Vagina (tissue), 2 donors: ENCODE results near the gene CLASP2. TPM values are rescaled to one million over a fixed set of nuclear protein-coding genes. Genes with fewer than 3 reads are reported as not detected.

ENCODE experiments used
- DNase-seq, 2 donors: peaks; one replicate each; pipeline ENCODE4 v3.0.0-alpha.2; 2017; ENCODE audit errors: extremely low spot score in 2 of 2
- H3K27ac ChIP-seq: fragments of 200-600 bp; sonication (generic); one replicate; pipeline ENCODE4 v1.5.1; 2019
- H3K27me3 ChIP-seq: fragments of 200-600 bp; sonication (generic); one replicate; pipeline ENCODE4 v1.5.1; 2019
- H3K36me3 ChIP-seq, 2 donors: fragments of 200-600 bp; sonication (generic); one replicate each; pipeline ENCODE4 v1.5.1; 2017 to 2019
- H3K4me1 ChIP-seq: fragments of 200-600 bp; sonication (generic); one replicate; pipeline ENCODE4 v1.5.1; 2019
- H3K4me3 ChIP-seq, 2 donors: fragments of 200-600 bp; sonication (generic); 1 replicate in 1 of 2; 2 replicates in 1 of 2; pipeline ENCODE4 v1.5.1; 2016 to 2019
- H3K9me3 ChIP-seq: fragments of 200-600 bp; sonication (generic); one replicate; pipeline ENCODE4 v1.5.1; 2019
- POLR2A ChIP-seq, 2 donors: fragments of 450-650 bp; IDR thresholded peaks; one replicate each; pipeline ENCODE4 v1.6.1; 2017; ENCODE audit warnings: antibody characterized with exemption in 2 of 2, mild to moderate bottlenecking in 2 of 2, moderate library complexity in 2 of 2
- POLR2AphosphoS5 ChIP-seq, 2 donors: sonication (generic); formaldehyde crosslinking; IDR thresholded peaks; one replicate each; pipeline ENCODE4 v1.9.0; 2017; ENCODE audit warnings: antibody characterized with exemption in 2 of 2, mild to moderate bottlenecking in 2 of 2, low read depth in 1 of 2; ENCODE audit not compliant: insufficient read depth in 1 of 2
- intact Hi-C: fragments of 100-400 bp; cut with DNase I; formaldehyde crosslinking; loops from one replicate; pipeline ENCODE4 v1.15.1; 2023
- total RNA-seq: library from RNA; depleted of rRNA; stranded (reverse); fragments of >200 nt; gene quantifications from one replicate; pipeline ENCODE4 v1.2.3, GENCODE V29; 2016
- TF ChIP-seq, protein P1 (sequence below), 3 experiments: fragments of 450-650 bp in 2 of 3; fragments of 200-600 bp in 1 of 3; sonication (generic) in 1 of 3; IDR thresholded peaks; one replicate each; pipeline ENCODE4 v1.5.1; 2017 to 2019; ENCODE audit warnings: antibody characterized with exemption in 3 of 3, mild to moderate bottlenecking in 2 of 3, moderate library complexity in 2 of 3

CLASP2 gene
- total RNA-seq, 1 donor from 2014 or later, result 69.5 TPM

DNA sequence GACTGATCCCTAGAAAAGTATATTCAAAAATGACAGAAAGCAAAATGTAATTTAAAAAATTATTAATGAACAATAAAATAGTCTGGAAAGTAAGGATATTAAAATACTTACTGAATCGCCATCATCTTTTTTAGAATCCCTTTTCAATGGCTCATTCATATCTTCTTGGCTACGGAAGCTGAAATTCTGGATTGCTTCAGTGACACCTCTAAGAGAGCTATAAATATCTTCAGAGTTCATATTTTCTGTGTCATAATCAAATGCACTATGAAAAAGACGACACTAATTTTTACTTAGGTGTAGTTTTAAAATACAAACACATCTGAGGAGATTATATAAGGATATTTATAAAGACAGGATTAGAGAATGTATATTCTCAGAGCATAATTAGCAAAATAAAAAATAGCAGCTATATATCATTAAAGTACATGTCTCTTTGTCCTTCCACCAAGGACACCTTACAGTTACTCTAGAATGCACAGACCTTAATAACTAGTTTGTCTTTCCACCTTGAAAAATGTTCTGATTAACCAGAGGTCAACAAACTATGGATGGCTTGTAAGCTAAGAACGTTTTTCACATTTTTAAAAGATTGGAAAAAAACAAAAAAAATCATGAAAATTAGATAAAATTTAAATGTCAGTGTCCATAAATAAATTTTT is 179.2 kb downstream of the CLASP2 start:
- DNase-seq, result no peak
- TF ChIP-seq POLR2AphosphoS5 (IDR thresholded peaks at IDR 0.05; ENCODE audit: insufficient read depth in 1 of 2, low read depth in 1 of 2) (no peak), POLR2A (IDR thresholded peaks at IDR 0.05) (no peak)
- TF ChIP-seq, protein P1, sequence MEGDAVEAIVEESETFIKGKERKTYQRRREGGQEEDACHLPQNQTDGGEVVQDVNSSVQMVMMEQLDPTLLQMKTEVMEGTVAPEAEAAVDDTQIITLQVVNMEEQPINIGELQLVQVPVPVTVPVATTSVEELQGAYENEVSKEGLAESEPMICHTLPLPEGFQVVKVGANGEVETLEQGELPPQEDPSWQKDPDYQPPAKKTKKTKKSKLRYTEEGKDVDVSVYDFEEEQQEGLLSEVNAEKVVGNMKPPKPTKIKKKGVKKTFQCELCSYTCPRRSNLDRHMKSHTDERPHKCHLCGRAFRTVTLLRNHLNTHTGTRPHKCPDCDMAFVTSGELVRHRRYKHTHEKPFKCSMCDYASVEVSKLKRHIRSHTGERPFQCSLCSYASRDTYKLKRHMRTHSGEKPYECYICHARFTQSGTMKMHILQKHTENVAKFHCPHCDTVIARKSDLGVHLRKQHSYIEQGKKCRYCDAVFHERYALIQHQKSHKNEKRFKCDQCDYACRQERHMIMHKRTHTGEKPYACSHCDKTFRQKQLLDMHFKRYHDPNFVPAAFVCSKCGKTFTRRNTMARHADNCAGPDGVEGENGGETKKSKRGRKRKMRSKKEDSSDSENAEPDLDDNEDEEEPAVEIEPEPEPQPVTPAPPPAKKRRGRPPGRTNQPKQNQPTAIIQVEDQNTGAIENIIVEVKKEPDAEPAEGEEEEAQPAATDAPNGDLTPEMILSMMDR (IDR thresholded peaks at IDR 0.05), result no peak
- intact Hi-C loops, result no loop called here
- Histone ChIP-seq H3K9me3 (no peaks in the 10 kb centered on the region), H3K4me1 (no peaks in the 10 kb centered on the region), H3K27me3 (no peaks in the 10 kb centered on the region), H3K36me3 (peaks cover 0 to 51% of the 10 kb centered on the region in 2 donors), H3K27ac (no peak overlapping the region), H3K4me3 (no peak overlapping the region)

DNA sequence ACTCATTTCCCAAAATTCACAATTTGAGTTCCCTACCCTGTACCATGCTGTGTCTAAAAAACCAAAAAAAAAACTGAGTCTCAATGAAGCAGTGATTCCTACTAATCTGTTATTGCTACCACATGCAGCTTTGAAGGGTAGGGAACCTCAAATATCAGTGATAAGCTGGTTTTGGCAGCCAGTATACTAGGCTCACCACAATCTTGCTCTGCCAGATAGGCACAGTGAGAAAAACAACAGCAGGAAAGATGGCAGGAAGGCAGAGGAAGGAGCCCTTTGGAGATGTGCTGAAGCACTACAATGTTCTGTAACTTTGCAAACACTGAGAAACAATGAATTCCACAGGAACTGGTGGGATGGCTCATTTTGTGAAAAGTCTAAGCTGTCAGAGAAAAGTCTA is 180.9 kb downstream of the CLASP2 start:
- Histone ChIP-seq H3K36me3 (peaks cover 0 to 53% of the 10 kb centered on the region in 2 donors), H3K4me3 (no peak overlapping the region), H3K27me3 (no peaks in the 10 kb centered on the region), H3K27ac (no peak overlapping the region), H3K4me1 (no peaks in the 10 kb centered on the region), H3K9me3 (no peaks in the 10 kb centered on the region)
- no peak for DNase-seq
- TF ChIP-seq POLR2A (IDR thresholded peaks at IDR 0.05) (no peak), POLR2AphosphoS5 (IDR thresholded peaks at IDR 0.05; ENCODE audit: insufficient read depth in 1 of 2, low read depth in 1 of 2) (no peak)
- TF ChIP-seq, protein P1 (IDR thresholded peaks at IDR 0.05), result no peak
- intact Hi-C loops, result no loop called here

DNA sequence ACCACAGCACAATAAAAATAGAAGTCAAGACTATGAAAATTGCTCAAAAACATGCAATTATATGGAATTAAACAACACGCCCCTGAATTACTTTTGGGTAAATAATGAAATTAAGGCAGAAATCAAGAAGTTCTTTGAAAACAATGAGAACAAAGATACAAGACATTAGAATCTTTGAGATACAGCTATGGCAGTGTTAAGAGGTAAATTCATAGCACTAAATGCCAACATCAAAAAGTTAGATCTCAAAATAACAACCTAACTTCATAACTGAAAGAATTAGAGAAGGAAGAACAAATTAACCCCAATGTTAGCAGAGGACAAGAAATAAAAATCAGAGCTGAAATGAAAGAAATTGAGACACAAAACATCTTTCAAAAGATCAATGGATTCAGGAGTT is 191.3 kb downstream of the CLASP2 start:
- Histone ChIP-seq H3K36me3 (peaks cover 0 to 44% of the 10 kb centered on the region in 2 donors), H3K27ac (no peak overlapping the region)

DNA sequence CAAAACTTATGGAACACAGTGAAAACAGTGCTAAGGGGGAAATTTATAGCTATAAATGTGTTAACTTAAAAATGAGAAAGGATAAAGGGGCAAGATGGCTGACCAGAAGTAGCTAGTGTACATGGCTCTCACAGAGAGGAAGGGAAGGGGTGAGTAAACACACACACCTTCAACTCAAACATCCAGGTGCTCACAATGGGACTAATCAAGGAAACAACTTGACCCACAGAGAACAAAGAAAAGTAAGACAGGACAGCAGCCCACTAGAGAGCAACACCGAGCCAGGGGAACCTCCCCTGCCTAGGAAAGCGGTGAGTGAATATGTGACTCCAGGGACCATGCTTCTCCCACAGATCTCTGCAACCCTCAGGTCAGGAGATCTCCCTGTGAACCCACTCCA is 192.8 kb downstream of the CLASP2 start:
- DNase-seq, result no peak
- TF ChIP-seq POLR2A (IDR thresholded peaks at IDR 0.05) (no peak), POLR2AphosphoS5 (IDR thresholded peaks at IDR 0.05; ENCODE audit: insufficient read depth in 1 of 2, low read depth in 1 of 2) (no peak)
- TF ChIP-seq, protein P1 (IDR thresholded peaks at IDR 0.05), result no peak
- no peaks in the 10 kb centered on the region for H3K9me3 ChIP-seq
- intact Hi-C loops, result no loop called here
- H3K27ac ChIP-seq, result no peak overlapping the region
- peaks cover 0 to 34% of the 10 kb centered on the region in 2 donors for H3K36me3 ChIP-seq
- H3K4me3 ChIP-seq, result no peak overlapping the region
- H3K4me1 ChIP-seq, result no peaks in the 10 kb centered on the region
- H3K27me3 ChIP-seq, result no peaks in the 10 kb centered on the region

More for the DNA sequence above, 191.3 kb downstream of the CLASP2 start:
- TF ChIP-seq POLR2A (IDR thresholded peaks at IDR 0.05), result no peak
- TF ChIP-seq, protein P1 (IDR thresholded peaks at IDR 0.05), result no peak
- Histone ChIP-seq H3K27me3 (no peaks in the 10 kb centered on the region), H3K4me3 (no peak overlapping the region), H3K9me3 (no peaks in the 10 kb centered on the region), H3K4me1 (no peaks in the 10 kb centered on the region)
- DNase-seq, result no peak
- intact Hi-C loops, result no loop called here

DNA sequence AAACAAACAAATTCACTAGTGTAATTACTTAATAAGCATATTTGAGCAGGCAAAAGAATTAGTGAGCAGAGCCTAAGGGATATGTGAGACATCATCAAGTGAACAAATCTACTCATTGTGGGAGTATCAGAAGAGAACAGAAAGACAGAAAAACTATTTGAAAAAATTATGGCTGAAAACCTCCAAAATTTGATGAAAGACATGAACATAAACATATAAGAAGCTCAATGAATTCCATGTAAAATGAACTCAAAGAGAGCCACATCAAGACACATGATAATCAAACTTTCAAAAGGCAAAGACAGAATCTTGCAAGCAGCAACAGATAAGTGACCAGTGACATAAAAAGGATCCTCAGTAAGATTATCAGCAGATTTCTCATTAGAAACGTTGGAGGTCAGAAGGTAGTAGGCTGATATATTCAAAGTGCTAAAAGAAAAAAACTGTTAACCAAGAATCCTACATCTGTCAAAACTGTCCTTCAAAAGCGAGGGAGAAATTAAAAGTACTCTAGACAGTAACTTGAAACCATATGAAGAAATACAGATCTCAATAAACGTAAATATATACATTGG is 194.9 kb downstream of the CLASP2 start:
- no peak overlapping the region for H3K27ac ChIP-seq
- peaks cover 0 to 31% of the 10 kb centered on the region in 2 donors for H3K36me3 ChIP-seq
- H3K4me1 ChIP-seq, result no peaks in the 10 kb centered on the region
- no peaks in the 10 kb centered on the region for H3K9me3 ChIP-seq
- TF ChIP-seq POLR2AphosphoS5 (IDR thresholded peaks at IDR 0.05; ENCODE audit: insufficient read depth in 1 of 2, low read depth in 1 of 2) (no peak), POLR2A (IDR thresholded peaks at IDR 0.05) (no peak)
- TF ChIP-seq, protein P1 (IDR thresholded peaks at IDR 0.05), result no peak
- H3K27me3 ChIP-seq, result no peaks in the 10 kb centered on the region
- intact Hi-C loops, result no loop called here
- DNase-seq, result no peak
- no peak overlapping the region for H3K4me3 ChIP-seq
